Kidney glomerular epithelial cell (primary cell): Measurements from ENCODE around the gene CACNA1C.
"Not testable (repeated sequence)": the region's sequence is repeated elsewhere in the genome, so short reads cannot be mapped to it uniquely, and the experiment has no call there.

Source experiments
- DNase-seq: peaks from one replicate; lab custom pipeline; 2025; lab: John Stamatoyannopoulos, UW

CACNA1C gene

DNA sequence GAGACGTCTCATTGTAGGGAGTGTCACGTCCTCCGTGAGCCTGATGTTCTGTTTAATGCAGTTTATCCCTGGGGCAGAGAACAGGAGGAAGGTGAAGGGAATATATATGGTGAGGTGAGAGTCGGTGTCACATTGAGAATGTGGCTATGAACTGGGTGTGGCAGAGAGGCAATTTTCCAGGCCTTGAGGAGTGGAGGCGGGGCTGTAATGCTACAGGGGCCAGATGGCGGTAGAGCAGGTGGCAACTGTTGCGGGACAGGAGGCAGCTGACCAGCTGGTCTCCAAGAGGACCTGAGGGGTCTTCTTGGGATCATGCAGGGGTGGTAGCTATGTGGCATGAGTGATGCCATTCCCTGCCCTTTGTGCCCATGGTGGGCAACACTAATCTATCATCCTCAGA, 59.6 kb downstream of the CACNA1C start:
- DNase-seq, result no peak

DNA sequence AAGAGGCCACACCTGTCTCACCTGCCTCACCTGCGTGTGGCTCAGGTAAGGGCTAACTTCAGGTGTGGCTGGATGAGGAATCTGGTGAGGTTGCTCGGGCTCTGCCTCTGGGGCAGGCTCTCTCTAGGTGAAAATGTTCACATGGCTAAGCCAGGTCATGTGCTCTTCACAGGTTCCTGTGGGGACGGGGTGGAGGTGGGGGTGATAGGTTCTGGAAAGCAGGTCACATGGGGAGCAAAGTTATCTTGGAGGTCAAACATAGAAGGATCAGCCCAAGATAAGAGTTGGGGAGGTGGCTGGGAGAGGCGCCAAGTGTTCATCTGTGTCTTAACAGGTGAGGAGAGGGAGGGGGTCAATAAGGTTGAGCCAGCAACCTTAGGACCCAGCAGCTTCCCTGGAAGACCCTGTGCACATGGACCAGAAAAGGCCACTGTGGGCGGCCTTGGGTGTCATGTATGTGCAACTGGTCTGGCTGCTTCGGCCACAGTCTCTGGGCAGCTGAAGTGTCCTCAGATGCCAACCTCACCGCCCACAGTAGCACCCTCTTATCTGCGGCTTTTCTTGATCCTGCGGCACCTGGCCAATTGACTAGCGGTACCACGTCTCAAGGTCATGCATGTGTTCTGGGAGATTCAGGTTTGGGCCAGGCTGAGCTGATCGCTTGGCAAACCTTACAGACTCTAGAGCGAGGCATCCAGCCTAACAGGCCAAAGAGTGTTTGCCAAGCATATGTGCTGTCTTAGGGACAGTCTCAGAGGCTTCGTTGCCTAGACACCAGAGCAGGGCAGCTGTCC, 60.5 kb downstream of the CACNA1C start:
- DNase-seq, result no peak

DNA sequence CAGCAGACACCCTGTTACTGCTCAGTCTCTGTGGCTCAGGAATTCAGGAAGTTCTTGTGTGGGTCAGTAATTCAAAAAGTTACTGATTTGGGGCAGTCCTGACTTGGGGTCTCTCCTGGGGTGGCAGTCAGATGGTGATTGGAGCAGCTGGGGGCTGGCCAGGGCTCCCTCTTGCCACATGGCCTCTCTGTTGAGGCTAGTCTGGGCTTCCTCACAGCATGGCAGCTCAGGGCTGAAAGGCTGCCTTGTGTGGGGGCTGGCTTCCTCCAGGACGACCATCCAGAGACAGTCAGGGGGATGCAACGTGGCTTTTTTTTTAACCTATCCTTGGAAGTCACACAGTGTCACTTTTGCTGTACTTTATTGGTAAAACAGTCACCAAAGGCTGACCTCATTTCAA, 61.3 kb downstream of the CACNA1C start:
- DNase-seq, result no peak

DNA sequence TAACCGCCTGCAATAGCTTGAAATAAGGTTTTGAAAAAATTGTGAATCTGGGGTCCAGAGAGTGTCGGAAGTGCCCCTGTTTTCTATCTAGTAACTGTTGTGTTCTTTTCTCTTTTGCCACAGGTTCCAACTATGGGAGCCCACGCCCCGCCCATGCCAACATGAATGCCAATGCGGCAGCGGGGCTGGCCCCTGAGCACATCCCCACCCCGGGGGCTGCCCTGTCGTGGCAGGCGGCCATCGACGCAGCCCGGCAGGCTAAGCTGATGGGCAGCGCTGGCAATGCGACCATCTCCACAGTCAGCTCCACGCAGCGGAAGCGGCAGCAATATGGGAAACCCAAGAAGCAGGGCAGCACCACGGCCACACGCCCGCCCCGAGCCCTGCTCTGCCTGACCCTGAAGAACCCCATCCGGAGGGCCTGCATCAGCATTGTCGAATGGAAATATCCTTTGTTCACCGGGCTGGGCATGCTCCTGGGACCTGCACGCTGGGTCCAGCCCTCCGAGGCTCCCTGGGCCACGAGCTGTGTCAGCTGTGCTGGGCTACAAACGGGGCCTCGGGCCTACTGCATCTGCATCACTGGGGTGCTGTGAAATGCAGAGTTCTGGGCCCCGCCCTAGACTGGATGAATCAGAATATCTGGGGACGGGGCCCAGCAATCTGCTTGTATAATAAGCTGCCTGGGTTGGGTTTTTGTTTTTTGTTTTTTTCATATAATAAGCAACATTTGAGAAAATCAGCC, 62.5 kb downstream of the CACNA1C start:
- no peak for DNase-seq

DNA sequence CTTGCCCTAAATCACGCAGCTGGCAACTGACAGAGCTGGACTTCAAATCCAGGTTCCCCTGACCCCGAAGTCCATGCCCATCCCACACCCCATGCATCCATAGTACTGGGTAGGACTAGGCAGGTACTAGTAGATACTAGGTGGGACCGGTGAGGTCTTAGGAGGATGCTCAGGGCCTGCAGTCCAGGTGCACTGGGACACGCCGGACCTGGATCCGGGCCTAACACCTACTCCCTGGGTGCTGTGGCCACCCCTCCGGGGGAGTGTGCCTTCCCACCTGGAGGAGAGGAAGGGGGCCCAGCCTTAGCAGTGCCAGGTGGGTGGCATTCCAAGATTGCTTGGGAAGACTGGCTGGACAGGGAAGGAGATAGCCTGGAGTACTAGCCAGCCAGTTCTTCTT, 64.8 kb downstream of the CACNA1C start:
- no peak for DNase-seq

DNA sequence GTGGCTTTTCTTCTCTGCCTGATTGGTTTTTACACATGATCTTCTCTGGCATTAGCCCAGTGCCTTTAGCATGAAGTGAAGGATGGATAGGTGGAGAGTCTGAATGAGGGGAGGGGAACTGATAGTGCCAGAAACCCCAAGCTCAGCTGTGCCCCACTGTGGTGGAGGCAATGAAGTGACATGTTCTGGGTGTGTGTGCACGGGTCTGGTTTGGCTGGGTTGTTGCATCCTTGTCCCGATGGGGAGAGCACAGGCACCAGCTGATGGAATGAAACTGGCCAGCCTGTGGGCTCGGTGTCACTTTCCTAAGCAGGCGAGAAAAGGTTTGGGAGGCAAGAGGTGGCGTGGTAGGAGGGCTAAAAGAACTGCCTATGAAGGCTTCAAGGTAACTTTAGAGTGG, 65.3 kb downstream of the CACNA1C start:
- DNase-seq, result no peak

DNA sequence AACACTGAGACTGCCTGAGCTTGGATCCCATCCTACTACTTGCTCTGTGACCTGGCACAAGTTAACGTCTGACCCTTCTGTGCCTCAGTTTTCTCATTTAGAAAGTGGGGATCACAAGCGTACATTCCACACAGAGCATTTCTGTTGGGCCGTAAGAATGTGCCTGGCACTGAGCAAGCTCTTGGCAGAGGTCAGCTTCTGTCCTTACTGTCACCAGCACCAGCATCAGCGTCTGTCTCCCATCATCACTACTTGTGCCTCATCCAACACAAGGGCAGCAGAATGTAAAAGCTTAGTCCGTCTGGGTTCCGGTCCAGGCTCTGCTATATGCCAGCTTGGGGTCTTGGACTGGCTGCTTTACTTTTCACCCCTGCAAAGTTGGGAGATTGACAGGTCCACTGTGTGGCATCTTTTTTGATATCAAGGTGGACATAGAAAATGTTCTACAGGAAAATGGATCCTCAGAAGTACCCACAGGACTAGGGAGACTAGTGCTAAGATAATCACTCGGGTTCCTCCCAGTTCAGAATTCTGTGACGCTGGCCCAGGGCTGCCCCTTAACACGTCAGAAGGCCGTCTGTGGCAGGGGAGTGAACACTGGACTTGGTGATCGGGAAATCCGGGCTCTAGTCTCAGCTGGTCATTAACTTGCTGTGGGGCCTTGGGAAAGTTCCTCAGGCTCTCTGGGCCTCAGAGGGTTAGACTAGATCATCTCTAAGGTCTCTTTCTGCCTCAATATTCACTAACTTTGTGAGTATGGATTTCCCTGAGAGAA, 65.9 kb downstream of the CACNA1C start:
- no peak for DNase-seq

DNA sequence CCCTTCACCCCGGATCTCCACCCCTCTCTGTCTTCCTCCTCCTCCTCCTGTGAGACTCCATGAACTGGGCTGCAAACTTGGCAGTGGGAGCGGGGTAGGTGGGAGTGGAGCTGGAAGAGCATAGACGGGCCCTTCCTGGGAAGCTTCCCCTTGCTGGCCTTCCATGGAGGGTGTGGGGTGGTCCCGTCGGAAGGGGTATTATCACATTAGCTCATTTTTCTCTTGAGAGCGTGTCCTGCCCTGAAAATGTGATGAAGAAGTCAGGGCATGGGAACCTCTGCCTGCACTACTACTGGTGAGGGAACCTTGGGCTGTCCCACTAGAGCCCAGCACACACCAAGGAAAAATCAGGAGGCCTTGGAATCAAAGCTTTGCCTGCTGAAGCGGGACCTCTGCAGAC, 66.5 kb downstream of the CACNA1C start:
- DNase-seq, result no peak

DNA sequence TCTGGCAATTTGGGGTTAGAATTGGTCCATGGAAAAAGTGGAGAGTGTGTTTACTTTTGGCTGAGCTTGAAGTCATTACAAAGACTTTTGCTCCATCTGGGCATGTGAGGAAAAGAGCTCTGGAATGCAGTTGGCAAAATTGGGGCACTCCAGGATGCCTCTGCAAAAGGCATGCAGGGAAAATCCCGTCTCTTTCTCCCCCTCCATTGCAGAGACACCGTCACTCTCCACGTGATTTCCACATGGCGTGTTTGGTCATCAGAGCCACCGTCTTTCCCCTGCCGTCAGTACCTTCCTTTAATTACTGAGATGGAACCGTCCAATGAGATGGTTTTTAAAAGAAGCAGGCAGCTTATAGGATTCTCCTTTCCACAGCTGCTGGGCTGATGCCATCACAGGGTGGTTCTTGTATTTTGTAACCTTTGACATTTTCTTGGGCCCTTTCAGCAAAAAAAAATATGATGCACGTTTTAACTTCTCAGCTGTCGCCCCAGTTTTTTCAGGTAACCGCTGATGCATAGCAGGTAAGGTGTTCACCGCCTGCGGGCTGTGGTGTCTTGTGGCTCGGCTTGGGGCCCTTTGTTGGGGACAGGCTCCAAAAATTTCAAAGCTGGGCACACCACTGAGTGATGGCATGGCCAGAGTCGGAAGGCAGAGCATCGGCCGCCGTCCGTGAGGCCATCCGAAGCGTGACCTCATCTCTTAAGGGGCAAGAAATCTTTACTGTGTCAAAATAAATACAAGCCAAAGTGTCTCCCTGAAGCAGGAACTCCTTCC, 68.4 kb downstream of the CACNA1C start:
- no peak for DNase-seq

DNA sequence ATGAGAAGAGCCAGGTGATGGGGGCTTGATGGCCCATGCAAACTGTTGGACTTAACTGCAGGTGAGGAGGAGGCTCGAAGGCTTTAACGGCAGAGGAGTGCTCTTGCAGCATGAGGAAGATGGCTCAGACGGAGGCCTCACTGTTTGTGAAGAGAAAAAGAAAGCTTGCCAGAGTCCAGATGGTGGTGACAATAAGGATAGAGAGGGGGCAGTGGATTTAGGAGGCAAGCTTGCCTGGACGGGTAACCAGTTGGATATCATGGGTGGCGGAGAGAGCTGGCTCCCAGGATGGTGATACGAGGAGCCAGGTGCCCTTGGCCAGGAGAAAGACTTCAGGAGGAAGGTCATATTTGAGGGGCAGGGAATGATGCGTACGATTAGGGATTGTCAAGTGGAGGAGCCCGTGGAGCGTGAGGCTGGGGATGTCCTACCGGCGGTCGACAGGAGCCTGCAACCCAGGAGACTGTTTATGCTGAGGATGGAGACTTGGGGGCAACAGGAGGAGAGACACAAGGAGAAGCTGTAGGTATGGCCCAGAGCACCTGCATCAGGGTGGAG, 71.8 kb downstream of the CACNA1C start:
- no peak for DNase-seq

DNA sequence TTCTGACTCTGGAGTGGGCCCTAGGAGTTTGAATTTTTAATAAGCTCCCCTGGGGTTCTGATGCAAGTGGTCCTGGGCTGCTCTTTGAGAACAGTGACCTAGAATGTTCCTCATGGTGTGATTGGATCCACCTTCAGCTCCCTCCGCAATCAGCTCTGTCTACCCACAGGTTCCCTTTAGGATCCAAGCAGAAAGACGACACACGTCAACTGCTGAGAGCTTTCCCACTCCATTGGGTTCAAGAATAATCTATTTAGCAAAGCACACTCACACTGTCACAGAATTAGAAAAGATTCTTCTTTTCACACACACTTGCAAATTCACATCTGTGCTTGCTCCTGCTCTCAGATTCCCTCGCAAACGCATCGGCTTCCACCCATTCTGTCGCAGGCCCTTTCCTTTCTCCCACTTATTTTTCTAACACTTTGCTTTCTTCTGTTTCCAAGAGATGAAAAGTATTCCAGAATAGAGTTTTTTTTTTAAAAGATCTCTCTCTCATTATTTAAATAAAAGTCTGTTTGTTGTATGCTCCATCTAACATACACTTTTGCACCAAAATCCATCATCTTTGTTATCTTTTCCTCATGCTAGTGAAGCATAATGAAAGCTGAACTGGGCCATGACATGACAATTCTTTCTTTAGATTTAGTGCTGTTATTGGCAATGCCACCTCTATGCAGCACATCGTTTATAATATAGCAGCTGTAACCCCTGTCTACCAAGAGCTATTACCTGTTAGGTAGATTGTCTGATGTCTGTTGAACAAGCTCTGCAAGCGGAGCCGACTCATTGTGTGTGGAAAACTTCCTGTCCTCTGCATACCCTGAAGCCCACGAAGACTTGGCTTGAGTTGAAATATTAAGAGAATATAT, 73.1 kb downstream of the CACNA1C start:
- DNase-seq, result no peak

DNA sequence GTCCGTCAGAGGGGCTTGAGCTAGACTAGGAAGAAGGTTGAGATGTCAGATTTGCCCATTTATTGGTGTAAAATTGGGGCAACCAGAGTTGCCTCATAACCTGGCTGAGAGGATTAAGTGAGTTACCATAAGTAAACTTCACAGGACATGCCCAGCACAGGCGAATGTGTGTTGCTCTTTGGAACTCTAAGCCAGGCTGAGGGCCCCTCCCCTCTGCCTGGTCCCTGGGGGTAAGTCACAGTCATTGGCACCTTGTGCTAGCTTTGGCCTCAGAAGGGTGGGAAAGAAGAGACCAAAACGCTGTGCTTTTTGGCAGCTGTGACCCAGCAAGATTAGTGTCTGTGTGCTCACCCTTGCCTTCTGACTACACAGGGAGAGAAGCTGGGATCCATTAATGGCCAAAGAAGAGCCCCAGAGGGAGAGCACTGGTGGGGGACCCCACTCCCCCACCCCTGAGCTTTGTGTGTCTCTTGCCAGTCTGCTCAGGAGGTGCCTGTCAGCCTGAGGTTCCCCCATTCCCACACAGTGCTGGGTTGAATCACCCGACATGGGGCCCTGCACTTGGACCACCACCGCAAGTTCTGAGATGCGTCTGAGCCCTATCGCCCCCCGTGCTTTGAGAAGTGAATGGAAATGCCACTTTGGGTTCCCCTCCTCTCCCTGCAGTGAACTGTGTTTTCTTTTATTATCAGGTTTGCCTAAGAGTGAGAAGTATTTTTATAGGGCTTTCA, 74.1 kb downstream of the CACNA1C start:
- no peak for DNase-seq

DNA sequence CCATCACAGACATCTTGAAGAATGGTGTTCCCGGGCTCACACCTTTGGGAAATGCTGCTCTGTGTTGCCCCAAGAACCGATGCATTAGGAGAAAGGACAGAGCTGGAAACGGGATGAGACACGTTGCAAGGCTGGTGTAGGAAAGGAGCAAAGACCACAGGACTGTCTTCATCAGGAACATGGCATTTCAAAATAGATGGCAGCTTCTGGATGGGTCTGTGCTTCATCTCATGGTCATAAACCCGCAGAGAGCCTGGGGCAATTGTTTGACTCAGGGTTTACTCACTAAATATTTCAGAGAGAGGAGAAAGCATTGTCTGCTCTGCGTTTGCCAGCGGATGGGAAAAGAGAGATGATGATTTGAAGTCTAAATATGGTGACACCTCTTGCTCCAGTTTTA, 76.3 kb downstream of the CACNA1C start:
- DNase-seq, result no peak

DNA sequence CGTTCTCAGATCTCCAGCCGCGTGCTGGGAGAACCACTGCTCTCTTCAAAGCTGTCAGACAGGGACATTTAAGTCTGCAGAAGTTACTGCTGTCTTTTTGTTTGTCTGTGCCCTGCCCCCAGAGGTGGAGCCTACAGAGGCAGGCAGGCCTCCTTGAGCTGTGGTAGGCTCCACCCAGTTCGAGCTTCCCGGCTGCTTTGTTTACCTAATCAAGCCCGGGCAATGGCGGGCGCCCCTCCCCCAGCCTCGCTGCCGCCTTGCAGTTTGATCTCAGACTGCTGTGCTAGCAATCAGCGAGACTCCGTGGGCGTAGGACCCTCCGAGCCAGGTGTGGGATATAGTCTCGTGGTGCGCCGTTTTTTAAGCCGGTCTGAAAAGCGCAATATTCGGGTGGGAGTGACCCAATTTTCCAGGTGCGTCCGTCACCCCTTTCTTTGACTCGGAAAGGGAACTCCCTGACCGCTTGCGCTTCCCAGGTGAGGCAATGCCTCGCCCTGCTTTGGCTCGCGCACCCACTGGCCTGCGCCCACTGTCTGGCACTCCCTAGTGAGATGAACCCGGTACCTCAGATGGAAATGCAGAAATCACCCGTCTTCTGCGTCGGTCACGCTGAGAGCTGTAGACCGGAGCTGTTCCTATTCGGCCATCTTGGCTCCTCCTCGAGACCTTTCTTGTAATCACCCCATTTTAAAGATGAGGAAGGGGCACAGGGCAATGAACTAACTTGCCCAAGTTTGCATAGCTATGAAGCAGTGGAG, 83.1 kb downstream of the CACNA1C start:
- not testable (repeated sequence) for DNase-seq

DNA sequence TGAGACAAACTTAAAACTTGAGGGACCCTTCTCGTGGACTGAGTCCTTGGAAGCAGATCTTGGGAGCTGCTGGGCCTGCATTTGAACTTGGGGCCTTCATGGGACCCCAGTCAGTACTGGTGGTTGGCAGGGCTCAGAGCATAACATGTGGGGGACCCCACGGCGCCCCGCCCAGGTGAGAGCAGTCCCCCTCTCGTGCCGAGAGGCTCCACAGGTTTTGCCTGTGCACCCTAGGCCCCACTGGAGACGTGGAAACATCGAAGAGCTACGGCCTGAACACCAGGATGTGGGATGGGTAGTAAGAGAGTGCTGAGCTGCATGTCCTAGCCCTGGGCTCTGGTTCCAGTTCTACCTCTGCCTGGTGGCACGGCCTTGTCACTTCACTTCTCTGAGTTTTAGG, 84.1 kb downstream of the CACNA1C start:
- no peak for DNase-seq

DNA sequence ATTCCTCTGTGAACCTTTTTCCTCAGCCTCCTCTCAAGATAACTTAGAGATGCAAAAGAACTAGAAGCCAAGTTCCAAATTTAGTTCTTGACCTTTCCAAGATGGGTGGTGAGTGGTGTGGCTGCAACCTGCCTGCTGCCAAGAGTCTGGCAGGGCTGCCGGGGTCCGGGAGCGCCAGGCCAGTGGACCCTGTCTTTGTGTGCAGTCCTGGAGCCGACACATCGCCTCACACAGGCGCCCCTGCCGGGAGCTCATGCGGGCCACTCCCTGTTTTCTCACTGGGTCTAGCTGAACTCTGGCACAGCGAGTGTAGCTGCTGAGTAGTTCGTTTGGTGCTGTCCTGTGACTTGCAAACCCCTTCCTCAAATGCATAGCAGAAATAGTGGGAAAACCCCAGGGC, 84.9 kb downstream of the CACNA1C start:
- DNase-seq, result no peak

DNA sequence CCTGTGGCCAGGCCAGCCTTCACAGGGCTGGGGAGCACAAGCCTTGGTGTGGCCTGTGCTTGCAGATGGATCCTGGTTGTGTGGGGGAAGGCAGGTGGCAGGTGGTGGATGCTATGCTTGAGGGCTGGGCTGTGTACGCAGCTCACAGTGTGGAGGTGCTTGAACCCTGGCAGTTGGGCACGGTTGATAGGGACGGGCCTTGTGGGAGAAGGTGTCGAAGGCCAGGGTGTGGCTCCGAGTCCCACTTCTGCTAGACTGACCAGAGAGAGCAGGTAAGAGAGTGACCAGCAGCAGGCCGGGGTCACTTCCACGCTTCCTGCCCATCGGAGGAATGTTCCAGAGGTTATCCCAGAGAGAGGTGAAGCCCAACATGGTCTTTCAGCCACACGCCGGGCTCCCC, 85.5 kb downstream of the CACNA1C start:
- no peak for DNase-seq

DNA sequence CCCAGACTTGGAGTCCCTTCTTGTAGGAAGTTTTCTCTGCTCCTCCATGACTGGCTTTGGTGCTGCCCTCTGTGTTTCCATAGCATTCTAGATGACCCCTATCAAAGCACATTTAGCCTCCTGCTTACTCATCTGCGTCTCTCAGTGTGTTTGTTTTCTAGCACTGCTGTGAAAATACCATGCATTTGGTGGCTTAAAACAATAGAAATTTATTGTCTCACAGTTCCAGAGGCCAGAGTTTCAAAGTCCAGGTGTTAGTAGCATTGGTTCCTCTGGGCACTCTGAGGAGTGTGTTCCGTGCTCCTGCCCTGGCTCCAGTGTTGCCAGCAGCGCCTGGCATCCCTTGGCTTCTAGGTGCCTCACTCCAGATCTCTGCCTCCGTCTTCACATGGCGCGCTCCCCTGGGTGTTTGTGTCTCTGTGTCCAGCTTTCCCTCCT, 86.1 kb downstream of the CACNA1C start:
- DNase-seq, result peak; percentile 3

DNA sequence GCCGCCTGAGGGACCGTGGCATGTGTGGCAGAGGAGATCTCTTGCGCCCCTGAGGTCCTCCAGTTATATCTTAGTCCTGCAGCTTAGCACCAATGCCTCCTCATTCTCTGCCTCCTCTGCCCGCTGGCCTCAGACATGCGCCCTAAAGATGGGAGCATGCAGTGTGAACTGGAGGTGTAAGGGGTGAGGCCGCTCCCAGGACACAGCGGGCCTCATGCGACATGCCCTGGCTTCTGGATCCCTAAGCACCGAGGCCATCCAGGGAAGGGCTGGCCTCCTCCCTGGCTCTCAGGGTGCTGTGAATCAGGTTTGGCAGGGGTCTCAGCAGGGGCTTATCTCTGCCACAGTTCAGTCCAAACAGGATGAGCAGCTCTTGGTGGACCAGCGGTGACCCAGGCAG, 86.9 kb downstream of the CACNA1C start:
- no peak for DNase-seq
